Measurements from ENCODE around the gene ELOVL5. TPM values are rescaled to one million over a fixed set of nuclear protein-coding genes. Genes with fewer than 3 reads are reported as not detected.

The ELOVL5 gene
- total and polyA plus RNA-seq, 2 experiments from 2014 or later: 83.3 to 180 TPM

DNA sequence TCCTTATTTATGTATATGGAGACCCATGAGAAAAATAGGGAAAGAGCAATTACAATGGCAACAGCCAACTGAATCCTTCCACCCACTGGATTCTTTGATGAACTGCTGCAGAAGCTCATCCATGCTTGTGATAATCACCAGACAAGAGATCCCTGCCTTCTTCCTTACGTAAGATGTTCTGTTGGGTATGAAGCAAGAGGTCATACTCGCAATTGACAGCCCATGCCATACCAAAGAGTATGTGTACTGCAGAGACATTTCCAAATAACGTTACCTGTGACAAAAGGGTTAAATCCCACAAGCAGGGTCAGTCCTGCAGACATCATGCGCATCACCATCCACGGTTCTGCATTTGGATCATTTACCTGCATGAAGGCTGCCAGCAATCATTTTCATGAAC is 27.8 kb downstream of the ELOVL5 start:
- H3K27ac ChIP-seq (ENCODE audit: low read depth): no peak overlapping the region
- Mint-ChIP-seq H3K27me3 (ENCODE audit: insufficient read depth, low read depth, poor library complexity) (no peaks in the 10 kb centered on the region), H3K4me1 (peaks cover 28% of the 10 kb centered on the region)

More for the DNA sequence above, 27.8 kb downstream of the ELOVL5 start:
- no peak for DNase-seq (ENCODE audit: low spot score)
- Histone ChIP-seq H3K4me1 (ENCODE audit: insufficient read depth) (peaks cover 13% of the 10 kb centered on the region), H3K4me2 (no peak overlapping the region), H3K27me3 (ENCODE audit: insufficient read depth) (no peaks in the 10 kb centered on the region), H4K20me1 (replicated peaks; ENCODE audit: insufficient read depth) (peaks cover 75% of the 10 kb centered on the region), H2AFZ (no peak overlapping the region), H3K4me3 (no peak overlapping the region), H3K9me2 (ENCODE audit: insufficient read depth) (no peaks in the 10 kb centered on the region), H3K36me3 (ENCODE audit: insufficient read depth) (no peaks in the 10 kb centered on the region), H3F3A (replicated peaks; ENCODE audit: low read depth) (no peaks in the 10 kb centered on the region), H3K79me2 (replicated peaks; ENCODE audit: insufficient read depth) (peaks cover 100% of the 10 kb centered on the region)
- no peaks in the 10 kb centered on the region for H3K9me3 Mint-ChIP-seq
- TF ChIP-seq ZNF114 (CRISPR knock-in tag; IDR thresholded peaks at IDR 0.05) (no peak), ZNF331 (CRISPR knock-in tag; IDR thresholded peaks at IDR 0.05; ENCODE audit: low read depth) (no peak), STAT1 (IDR thresholded peaks at IDR 0.05; ENCODE audit: unreplicated experiment) (no peak), EZH2phosphoT487 (IDR thresholded peaks at IDR 0.05; ENCODE audit: unreplicated experiment) (no peak), CREB1 (CRISPR knock-in tag; IDR thresholded peaks at IDR 0.05; ENCODE audit: low read depth) (no peak), JUNB (IDR thresholded peaks at IDR 0.05; ENCODE audit: unreplicated experiment) (no peak), POLR2AphosphoS5 (IDR thresholded peaks at IDR 0.05; ENCODE audit: low read depth) (no peak), EZH2 (IDR thresholded peaks at IDR 0.05; ENCODE audit: low read depth, unreplicated experiment) (no peak), NANOG (IDR thresholded peaks at IDR 0.05; ENCODE audit: borderline replicate concordance) (no peak)
- TF ChIP-seq, protein P1, sequence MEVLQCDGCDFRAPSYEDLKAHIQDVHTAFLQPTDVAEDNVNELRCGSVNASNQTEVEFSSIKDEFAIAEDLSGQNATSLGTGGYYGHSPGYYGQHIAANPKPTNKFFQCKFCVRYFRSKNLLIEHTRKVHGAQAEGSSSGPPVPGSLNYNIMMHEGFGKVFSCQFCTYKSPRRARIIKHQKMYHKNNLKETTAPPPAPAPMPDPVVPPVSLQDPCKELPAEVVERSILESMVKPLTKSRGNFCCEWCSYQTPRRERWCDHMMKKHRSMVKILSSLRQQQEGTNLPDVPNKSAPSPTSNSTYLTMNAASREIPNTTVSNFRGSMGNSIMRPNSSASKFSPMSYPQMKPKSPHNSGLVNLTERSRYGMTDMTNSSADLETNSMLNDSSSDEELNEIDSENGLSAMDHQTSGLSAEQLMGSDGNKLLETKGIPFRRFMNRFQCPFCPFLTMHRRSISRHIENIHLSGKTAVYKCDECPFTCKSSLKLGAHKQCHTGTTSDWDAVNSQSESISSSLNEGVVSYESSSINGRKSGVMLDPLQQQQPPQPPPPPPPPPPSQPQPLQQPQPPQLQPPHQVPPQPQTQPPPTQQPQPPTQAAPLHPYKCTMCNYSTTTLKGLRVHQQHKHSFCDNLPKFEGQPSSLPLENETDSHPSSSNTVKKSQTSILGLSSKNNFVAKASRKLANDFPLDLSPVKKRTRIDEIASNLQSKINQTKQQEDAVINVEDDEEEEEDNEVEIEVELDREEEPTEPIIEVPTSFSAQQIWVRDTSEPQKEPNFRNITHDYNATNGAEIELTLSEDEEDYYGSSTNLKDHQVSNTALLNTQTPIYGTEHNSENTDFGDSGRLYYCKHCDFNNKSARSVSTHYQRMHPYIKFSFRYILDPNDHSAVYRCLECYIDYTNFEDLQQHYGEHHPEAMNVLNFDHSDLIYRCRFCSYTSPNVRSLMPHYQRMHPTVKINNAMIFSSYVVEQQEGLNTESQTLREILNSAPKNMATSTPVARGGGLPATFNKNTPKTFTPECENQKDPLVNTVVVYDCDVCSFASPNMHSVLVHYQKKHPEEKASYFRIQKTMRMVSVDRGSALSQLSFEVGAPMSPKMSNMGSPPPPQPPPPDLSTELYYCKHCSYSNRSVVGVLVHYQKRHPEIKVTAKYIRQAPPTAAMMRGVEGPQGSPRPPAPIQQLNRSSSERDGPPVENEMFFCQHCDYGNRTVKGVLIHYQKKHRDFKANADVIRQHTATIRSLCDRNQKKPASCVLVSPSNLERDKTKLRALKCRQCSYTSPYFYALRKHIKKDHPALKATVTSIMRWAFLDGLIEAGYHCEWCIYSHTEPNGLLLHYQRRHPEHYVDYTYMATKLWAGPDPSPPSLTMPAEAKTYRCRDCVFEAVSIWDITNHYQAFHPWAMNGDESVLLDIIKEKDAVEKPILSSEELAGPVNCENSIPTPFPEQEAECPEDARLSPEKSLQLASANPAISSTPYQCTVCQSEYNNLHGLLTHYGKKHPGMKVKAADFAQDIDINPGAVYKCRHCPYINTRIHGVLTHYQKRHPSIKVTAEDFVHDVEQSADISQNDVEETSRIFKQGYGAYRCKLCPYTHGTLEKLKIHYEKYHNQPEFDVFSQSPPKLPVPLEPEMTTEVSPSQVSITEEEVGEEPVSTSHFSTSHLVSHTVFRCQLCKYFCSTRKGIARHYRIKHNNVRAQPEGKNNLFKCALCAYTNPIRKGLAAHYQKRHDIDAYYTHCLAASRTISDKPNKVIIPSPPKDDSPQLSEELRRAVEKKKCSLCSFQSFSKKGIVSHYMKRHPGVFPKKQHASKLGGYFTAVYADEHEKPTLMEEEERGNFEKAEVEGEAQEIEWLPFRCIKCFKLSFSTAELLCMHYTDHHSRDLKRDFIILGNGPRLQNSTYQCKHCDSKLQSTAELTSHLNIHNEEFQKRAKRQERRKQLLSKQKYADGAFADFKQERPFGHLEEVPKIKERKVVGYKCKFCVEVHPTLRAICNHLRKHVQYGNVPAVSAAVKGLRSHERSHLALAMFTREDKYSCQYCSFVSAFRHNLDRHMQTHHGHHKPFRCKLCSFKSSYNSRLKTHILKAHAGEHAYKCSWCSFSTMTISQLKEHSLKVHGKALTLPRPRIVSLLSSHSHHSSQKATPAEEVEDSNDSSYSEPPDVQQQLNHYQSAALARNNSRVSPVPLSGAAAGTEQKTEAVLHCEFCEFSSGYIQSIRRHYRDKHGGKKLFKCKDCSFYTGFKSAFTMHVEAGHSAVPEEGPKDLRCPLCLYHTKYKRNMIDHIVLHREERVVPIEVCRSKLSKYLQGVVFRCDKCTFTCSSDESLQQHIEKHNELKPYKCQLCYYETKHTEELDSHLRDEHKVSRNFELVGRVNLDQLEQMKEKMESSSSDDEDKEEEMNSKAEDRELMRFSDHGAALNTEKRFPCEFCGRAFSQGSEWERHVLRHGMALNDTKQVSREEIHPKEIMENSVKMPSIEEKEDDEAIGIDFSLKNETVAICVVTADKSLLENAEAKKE (CRISPR knock-in tag; IDR thresholded peaks at IDR 0.05): no peak
- TF ChIP-seq, protein P2, sequence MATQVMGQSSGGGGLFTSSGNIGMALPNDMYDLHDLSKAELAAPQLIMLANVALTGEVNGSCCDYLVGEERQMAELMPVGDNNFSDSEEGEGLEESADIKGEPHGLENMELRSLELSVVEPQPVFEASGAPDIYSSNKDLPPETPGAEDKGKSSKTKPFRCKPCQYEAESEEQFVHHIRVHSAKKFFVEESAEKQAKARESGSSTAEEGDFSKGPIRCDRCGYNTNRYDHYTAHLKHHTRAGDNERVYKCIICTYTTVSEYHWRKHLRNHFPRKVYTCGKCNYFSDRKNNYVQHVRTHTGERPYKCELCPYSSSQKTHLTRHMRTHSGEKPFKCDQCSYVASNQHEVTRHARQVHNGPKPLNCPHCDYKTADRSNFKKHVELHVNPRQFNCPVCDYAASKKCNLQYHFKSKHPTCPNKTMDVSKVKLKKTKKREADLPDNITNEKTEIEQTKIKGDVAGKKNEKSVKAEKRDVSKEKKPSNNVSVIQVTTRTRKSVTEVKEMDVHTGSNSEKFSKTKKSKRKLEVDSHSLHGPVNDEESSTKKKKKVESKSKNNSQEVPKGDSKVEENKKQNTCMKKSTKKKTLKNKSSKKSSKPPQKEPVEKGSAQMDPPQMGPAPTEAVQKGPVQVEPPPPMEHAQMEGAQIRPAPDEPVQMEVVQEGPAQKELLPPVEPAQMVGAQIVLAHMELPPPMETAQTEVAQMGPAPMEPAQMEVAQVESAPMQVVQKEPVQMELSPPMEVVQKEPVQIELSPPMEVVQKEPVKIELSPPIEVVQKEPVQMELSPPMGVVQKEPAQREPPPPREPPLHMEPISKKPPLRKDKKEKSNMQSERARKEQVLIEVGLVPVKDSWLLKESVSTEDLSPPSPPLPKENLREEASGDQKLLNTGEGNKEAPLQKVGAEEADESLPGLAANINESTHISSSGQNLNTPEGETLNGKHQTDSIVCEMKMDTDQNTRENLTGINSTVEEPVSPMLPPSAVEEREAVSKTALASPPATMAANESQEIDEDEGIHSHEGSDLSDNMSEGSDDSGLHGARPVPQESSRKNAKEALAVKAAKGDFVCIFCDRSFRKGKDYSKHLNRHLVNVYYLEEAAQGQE (IDR thresholded peaks at IDR 0.05; ENCODE audit: unreplicated experiment): no peak
- TF ChIP-seq, protein P3, sequence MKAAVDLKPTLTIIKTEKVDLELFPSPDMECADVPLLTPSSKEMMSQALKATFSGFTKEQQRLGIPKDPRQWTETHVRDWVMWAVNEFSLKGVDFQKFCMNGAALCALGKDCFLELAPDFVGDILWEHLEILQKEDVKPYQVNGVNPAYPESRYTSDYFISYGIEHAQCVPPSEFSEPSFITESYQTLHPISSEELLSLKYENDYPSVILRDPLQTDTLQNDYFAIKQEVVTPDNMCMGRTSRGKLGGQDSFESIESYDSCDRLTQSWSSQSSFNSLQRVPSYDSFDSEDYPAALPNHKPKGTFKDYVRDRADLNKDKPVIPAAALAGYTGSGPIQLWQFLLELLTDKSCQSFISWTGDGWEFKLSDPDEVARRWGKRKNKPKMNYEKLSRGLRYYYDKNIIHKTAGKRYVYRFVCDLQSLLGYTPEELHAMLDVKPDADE (IDR thresholded peaks at IDR 0.05): no peak
- TF ChIP-seq, protein P4, sequence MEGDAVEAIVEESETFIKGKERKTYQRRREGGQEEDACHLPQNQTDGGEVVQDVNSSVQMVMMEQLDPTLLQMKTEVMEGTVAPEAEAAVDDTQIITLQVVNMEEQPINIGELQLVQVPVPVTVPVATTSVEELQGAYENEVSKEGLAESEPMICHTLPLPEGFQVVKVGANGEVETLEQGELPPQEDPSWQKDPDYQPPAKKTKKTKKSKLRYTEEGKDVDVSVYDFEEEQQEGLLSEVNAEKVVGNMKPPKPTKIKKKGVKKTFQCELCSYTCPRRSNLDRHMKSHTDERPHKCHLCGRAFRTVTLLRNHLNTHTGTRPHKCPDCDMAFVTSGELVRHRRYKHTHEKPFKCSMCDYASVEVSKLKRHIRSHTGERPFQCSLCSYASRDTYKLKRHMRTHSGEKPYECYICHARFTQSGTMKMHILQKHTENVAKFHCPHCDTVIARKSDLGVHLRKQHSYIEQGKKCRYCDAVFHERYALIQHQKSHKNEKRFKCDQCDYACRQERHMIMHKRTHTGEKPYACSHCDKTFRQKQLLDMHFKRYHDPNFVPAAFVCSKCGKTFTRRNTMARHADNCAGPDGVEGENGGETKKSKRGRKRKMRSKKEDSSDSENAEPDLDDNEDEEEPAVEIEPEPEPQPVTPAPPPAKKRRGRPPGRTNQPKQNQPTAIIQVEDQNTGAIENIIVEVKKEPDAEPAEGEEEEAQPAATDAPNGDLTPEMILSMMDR (conservative IDR thresholded peaks at IDR 0.05; ENCODE audit: low read depth in 2 of 2): no peak
- no peak overlapping the region for H3K4me3 Mint-ChIP-seq
- no peak overlapping the region for H3K27ac Mint-ChIP-seq
- H3K36me3 Mint-ChIP-seq (ENCODE audit: low read depth): no peaks in the 10 kb centered on the region
- ATAC-seq: no peak

Measured in GM23338 (cell line).